HG02981 (cell line): Measurements from ENCODE around the gene ANKHD1.

Experiments used
- ATAC-seq: cut with Tn5 transposase; IDR thresholded peaks from one replicate; pipeline ENCODE4 v1.9.1; 2021; ENCODE audit warnings: mild to moderate bottlenecking, moderate library complexity; ENCODE audit not compliant: unreplicated experiment

Gene ANKHD1

GRCh38 chr5:140588311-140589070 is 186.9 kb downstream of the ANKHD1 start:
- ATAC-seq, result no peak
